Measurements from ENCODE around the gene KIRREL3.

The KIRREL3 gene

DNA sequence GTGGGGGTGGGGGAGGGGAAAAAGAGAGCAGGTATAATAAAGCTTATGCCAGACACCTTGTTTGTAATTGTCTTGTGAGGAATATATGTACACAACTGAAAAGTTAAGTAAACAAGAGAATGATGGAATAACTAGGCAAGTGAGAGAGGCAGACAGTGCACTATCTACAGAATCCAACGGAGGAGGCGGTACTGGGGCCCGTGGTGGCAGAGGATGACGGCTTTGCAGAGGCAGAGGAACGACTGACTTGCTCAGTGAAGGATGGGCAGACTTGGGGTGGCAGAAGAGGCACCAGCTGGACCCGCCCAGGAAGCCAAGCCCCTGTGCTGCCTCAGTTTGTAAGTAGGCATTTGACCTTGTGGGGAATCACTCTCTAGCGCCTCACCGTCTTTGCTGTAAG, 347.5 kb downstream of the KIRREL3 start:
- in situ Hi-C loops (cut with HindIII; ENCODE audit: low pct_ligation_motif_present, low pct_unique_long_range_greater_than_20kb, low sequenced_read_pairs) = no loop called here
- no peak for DNase-seq

GRCh38 chr11:126647735-126648134, 352.8 kb downstream of the KIRREL3 start:
- DNase-seq = peak; percentile 57

GRCh38 chr11:126646701-126647557, 353.6 kb downstream of the KIRREL3 start:
- DNase-seq = no peak
- in situ Hi-C loops (cut with HindIII; ENCODE audit: low pct_ligation_motif_present, low pct_unique_long_range_greater_than_20kb, low sequenced_read_pairs) = no loop called here

More at GRCh38 chr11:126647735-126648134, 352.8 kb downstream of the KIRREL3 start:
- in situ Hi-C loops (cut with HindIII; ENCODE audit: low pct_ligation_motif_present, low pct_unique_long_range_greater_than_20kb, low sequenced_read_pairs) = no loop called here

GRCh38 chr11:126645186-126645585, 355.4 kb downstream of the KIRREL3 start:
- no peak for DNase-seq
- in situ Hi-C loops (cut with HindIII; ENCODE audit: low pct_ligation_motif_present, low pct_unique_long_range_greater_than_20kb, low sequenced_read_pairs) = no loop called here

GRCh38 chr11:126640186-126640585, 360.4 kb downstream of the KIRREL3 start:
- in situ Hi-C loops (cut with HindIII; ENCODE audit: low pct_ligation_motif_present, low pct_unique_long_range_greater_than_20kb, low sequenced_read_pairs) = no loop called here
- no peak for DNase-seq

DNA sequence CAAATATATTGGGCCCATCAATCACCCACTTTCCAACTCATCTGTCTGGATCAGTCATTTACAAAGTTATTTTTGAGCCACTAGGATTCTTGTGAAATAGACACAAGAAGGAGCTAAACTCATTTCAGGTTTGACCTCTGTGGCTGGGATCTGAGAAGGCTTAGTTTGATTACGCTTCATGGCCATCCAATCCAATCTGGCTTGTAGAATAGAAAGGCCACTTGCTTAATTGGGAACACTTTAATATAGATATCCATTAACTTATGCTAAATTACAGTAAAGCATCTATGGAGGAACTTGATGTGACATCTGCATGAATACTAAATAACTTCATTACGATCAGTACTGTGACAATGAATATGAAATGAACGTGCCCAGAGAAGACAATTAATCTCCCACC, 360.9 kb downstream of the KIRREL3 start:
- no peak for DNase-seq
- in situ Hi-C loops (cut with HindIII; ENCODE audit: low pct_ligation_motif_present, low pct_unique_long_range_greater_than_20kb, low sequenced_read_pairs) = no loop called here

DNA sequence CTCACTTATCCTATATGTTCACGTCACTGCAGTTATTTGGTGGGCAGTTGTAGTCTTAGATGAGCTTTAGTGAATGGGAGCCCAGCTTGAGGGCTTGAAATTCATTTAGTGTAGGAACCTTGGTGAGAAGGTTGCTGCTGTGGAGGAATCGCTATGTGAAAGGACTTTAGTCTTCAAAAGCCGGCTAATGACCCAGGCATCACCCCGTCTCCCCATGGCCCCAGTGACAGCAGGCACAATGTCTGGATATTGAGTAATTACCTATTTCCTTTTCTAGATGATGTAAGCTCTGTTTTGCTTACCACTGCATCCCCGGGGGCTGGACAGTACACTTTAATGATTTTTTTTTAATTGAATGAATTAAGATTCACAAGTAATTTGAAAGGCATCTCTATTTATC, 361.9 kb downstream of the KIRREL3 start:
- no peak for DNase-seq
- in situ Hi-C loops (cut with HindIII; ENCODE audit: low pct_ligation_motif_present, low pct_unique_long_range_greater_than_20kb, low sequenced_read_pairs) = no loop called here

DNA sequence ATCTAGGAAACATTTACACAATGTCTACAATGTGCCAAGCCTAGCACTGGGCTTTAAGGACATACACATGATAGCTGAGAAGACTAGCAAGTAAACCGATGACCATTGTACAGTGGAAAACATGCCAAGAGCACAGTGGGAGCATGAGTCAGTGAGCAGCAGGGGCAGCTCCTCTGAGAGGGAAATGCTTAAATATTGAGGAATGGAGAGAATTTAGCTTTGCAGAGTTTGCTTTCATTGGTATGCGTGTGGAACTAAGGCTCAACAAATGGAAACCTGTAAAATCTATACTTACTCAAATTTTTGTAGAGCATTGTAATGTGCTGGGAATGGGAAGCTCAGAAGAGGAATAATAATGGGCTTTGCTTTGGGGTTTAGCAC, 362.8 kb downstream of the KIRREL3 start:
- peak; percentile 24 for DNase-seq
- in situ Hi-C loops (cut with HindIII; ENCODE audit: low pct_ligation_motif_present, low pct_unique_long_range_greater_than_20kb, low sequenced_read_pairs) = no loop called here

DNA sequence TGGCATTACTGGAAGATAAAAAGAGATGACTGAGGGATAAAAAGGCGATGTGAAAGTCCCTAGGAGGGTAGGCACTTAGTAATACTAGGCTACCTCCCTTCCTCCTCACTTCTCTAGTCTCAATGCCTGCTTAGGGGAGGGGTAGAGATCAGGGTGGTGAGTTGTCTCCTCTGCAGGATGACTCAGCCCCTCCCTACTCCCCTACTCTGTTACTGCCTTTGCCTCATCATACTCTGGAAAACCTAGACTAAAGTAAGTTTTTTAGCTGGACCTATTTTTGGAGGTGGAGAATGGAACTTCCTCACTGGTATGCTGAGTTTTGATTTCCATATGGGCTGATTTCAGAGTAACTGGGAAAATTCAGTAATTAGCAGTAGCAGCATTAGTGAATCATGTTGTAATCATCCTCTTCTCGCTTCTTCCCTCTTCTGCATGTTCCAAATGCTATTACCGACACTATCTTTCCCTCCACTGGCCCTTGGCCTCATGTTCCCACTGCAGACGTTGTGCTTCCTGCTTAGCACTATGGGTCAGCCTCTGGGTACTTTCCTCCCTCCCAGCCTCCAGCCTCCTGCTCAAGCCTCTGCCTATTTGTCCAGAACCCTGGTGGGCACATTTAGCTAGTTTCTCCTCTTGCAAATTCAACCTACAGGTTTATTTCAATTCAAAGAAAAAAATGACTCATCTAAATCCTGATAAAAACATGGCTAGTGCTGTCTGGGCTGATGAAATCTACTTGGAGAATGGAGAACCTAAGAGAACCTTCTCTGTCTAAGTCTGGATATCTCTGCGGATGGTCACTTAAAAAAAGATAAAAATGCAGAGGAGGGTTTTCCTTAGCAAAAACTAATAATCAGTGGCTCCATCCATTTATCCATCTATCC, 363.4 kb downstream of the KIRREL3 start:
- in situ Hi-C loops (cut with HindIII; ENCODE audit: low pct_ligation_motif_present, low pct_unique_long_range_greater_than_20kb, low sequenced_read_pairs) = no loop called here
- DNase-seq = peak; percentile 21

GRCh38 chr11:126635511-126635910, 365.1 kb downstream of the KIRREL3 start:
- in situ Hi-C loops (cut with HindIII; ENCODE audit: low pct_ligation_motif_present, low pct_unique_long_range_greater_than_20kb, low sequenced_read_pairs) = no loop called here

GRCh38 chr11:126634963-126635362, 365.6 kb downstream of the KIRREL3 start:
- in situ Hi-C loops (cut with HindIII; ENCODE audit: low pct_ligation_motif_present, low pct_unique_long_range_greater_than_20kb, low sequenced_read_pairs) = no loop called here
- DNase-seq = no peak

More at GRCh38 chr11:126635511-126635910, 365.1 kb downstream of the KIRREL3 start:
- no peak for DNase-seq

DNA sequence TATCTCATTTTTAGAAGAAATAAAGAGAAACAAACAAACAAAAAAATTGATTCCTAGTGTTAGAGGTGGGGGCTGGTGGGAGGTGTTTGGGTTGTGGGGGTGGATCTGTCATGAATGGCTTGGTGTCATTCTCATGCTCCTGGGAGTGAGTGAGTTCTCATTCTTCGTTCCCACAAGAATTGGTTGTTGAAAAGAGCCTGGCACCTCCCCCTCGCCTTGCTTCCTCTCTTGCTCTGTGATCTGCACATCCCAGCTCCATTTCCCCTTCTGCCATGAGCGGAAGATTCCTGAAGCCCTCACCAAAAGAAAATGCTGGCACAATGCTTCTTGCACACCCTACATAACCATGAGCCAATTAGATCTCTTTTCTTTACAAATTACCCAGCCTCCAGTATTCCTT, 367.2 kb downstream of the KIRREL3 start:
- DNase-seq = no peak
- in situ Hi-C loops (cut with HindIII; ENCODE audit: low pct_ligation_motif_present, low pct_unique_long_range_greater_than_20kb, low sequenced_read_pairs) = no loop called here

GRCh38 chr11:126630893-126631798, 369.4 kb downstream of the KIRREL3 start:
- no peak for DNase-seq
- in situ Hi-C loops (cut with HindIII; ENCODE audit: low pct_ligation_motif_present, low pct_unique_long_range_greater_than_20kb, low sequenced_read_pairs) = no loop called here

GRCh38 chr11:126630488-126630887, 370.1 kb downstream of the KIRREL3 start:
- in situ Hi-C loops (cut with HindIII; ENCODE audit: low pct_ligation_motif_present, low pct_unique_long_range_greater_than_20kb, low sequenced_read_pairs) = no loop called here
- DNase-seq = no peak

GRCh38 chr11:126628790-126629621, 371.6 kb downstream of the KIRREL3 start:
- in situ Hi-C loops (cut with HindIII; ENCODE audit: low pct_ligation_motif_present, low pct_unique_long_range_greater_than_20kb, low sequenced_read_pairs) = no loop called here
- no peak for DNase-seq

DNA sequence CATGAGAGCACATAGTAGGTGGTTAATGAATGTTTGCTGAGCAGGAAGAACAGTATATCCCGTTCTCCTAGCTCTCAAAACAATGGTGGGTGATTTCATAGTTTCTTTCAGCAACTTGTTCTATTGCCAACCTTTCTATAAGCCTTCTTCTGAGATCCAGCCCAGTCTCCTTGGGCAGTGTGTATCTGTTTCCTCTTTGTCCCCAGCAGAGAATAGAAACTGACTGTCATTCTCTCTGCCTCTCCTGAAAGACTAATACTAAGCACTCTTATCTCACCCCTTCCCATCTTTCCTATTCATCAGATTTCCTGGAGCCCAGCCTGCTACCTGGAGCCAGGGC, 372.1 kb downstream of the KIRREL3 start:
- DNase-seq = no peak
- in situ Hi-C loops (cut with HindIII; ENCODE audit: low pct_ligation_motif_present, low pct_unique_long_range_greater_than_20kb, low sequenced_read_pairs) = no loop called here

GRCh38 chr11:126627421-126627820, 373.1 kb downstream of the KIRREL3 start:
- no peak for DNase-seq
- in situ Hi-C loops (cut with HindIII; ENCODE audit: low pct_ligation_motif_present, low pct_unique_long_range_greater_than_20kb, low sequenced_read_pairs) = no loop called here

DNA sequence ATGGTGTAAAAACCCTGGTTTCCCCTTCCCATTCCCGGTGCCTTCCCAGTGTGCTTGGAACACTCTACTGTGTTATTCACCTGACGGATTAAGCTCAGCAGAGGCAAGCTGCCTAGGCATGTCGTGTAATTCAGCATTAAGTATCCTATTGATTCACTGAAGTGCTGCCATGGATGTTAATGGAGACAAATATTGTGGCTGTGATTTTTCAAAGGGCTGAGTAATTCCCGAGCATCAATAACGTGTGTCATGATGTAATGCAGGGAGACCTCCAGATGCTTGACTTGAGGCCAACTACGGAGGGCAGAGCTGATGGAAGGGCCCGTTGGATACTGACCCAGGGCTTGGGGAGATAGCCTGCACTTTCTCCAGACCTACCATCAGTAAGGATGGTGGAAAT, 376.1 kb downstream of the KIRREL3 start:
- no peak for DNase-seq
- in situ Hi-C loops (cut with HindIII; ENCODE audit: low pct_ligation_motif_present, low pct_unique_long_range_greater_than_20kb, low sequenced_read_pairs) = no loop called here
